SU-DHL-6 (cell line): ENCODE data around the gene TRIM29.

Experiments
- EZH2phosphoT487 ChIP-seq: fragments of 200-600 bp; sonication (generic), shearing (Covaris generic); conservative IDR thresholded peaks from 2 replicates; pipeline ENCODE4 v1.6.1; 2018; ENCODE audit warnings: mild to moderate bottlenecking, antibody characterized with exemption, low read length, moderate library complexity, mixed read lengths
- TF ChIP-seq, protein P1 (sequence below): fragments of 200-600 bp; sonication (generic); IDR thresholded peaks from one replicate; pipeline ENCODE4 v1.5.1; 2017; ENCODE audit warnings: antibody characterized with exemption, mild to moderate bottlenecking, low read length, moderate library complexity; ENCODE audit not compliant: insufficient read depth, poor library complexity, severe bottlenecking

DNA sequence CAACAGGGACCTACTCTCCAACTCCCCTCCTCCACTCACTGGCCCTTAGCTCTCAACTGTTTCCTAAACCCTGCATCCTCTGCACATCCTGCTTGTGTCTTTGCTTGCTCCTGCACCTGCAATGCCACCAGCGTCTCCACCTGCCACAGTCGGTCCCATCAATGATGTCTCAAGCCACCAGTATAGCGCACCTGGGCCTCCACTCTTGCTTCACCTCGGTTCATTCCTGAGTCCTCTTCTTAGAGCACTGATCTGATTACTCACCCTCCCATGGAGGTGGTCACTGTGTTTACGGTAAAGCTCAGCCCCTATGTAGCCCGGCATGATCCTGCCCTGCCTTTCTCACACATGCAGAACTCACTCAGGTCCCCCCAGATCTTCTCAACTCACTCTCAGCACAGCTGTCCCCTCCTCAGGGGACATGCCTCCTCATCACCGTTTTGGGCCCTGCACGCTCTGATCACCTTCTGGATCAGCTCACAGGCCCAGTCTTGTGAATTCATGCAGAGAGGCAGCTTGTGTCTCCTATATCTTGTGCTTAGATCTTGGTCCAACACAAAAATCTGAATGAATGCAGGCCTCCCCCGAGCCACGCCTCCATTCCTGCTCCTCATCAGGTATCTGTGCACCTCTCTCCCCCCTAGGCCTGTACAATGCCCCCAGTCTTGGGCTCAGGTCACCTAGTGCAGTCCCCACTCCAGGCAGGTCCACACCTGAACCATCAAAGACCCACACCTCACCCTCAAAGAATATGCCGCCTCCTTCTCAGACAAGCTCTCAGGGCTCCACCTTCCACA, 31.4 kb downstream of the TRIM29 start:
- TF ChIP-seq EZH2phosphoT487: no peak
- TF ChIP-seq, protein P1, sequence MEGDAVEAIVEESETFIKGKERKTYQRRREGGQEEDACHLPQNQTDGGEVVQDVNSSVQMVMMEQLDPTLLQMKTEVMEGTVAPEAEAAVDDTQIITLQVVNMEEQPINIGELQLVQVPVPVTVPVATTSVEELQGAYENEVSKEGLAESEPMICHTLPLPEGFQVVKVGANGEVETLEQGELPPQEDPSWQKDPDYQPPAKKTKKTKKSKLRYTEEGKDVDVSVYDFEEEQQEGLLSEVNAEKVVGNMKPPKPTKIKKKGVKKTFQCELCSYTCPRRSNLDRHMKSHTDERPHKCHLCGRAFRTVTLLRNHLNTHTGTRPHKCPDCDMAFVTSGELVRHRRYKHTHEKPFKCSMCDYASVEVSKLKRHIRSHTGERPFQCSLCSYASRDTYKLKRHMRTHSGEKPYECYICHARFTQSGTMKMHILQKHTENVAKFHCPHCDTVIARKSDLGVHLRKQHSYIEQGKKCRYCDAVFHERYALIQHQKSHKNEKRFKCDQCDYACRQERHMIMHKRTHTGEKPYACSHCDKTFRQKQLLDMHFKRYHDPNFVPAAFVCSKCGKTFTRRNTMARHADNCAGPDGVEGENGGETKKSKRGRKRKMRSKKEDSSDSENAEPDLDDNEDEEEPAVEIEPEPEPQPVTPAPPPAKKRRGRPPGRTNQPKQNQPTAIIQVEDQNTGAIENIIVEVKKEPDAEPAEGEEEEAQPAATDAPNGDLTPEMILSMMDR: no peak
